ENCODE measurements around the gene NMB. TPM values are rescaled to one million over a fixed set of nuclear protein-coding genes. Genes with fewer than 3 reads are reported as not detected.

Gene NMB
- total and polyA plus RNA-seq, 8 donors: 2.0 to 5.3 (median 4.0) TPM; not detected in 4

- intact Hi-C loops (cut with DNase I; ENCODE audit: low total_unique reads): no loop called here
- peaks cover 0 to 23% (median 16%) of the 10 kb centered on the region in 4 donors for H3K36me3 ChIP-seq
- WGBS, 5 donors: 93 to 98% (median 97%) methylated on average over 10 of the region's 10 CpGs
- H3K27ac ChIP-seq: no peak overlapping the region
- H3K27me3 ChIP-seq: no peaks in the 10 kb centered on the region
- no peak for DNase-seq
- no peak overlapping the region for H3K4me3 ChIP-seq
- H3K4me1 ChIP-seq: peaks cover 5 to 25% (median 16%) of the 10 kb centered on the region in 4 donors
- no peaks in the 10 kb centered on the region for H3K9me3 ChIP-seq
- TF ChIP-seq EP300 (IDR thresholded peaks at IDR 0.05) (no peak), CTCF (IDR thresholded peaks at IDR 0.05) (no peak), POLR2AphosphoS5 (IDR thresholded peaks at IDR 0.05) (no peak), POLR2A (IDR thresholded peaks at IDR 0.05) (no peak)
Observed at GRCh38 chr15:84661001-84661400, 3.0 kb upstream of the NMB start.

GRCh38 chr15:84659904-84660781 is 2.1 kb upstream of the NMB start:
- Histone ChIP-seq H3K27ac (no peak overlapping the region), H3K27me3 (no peaks in the 10 kb centered on the region), H3K36me3 (peaks cover 0 to 15% (median 7%) of the 10 kb centered on the region in 4 donors), H3K9me3 (no peaks in the 10 kb centered on the region), H3K4me3 (no peak overlapping the region), H3K4me1 (peaks cover 9 to 33% (median 22%) of the 10 kb centered on the region in 4 donors)
- WGBS, 5 donors: 72 to 80% (median 79%) methylated on average over 4 of the region's 4 CpGs
- DNase-seq: no peak
- TF ChIP-seq CTCF (IDR thresholded peaks at IDR 0.05) (no peak), POLR2AphosphoS5 (IDR thresholded peaks at IDR 0.05) (no peak), POLR2A (IDR thresholded peaks at IDR 0.05) (no peak), EP300 (IDR thresholded peaks at IDR 0.05) (no peak)
- intact Hi-C loops (cut with DNase I; ENCODE audit: low total_unique reads): loop anchor here (5.0 kb wide), 1 partner anchor 68 kb away; no protein-coding TSS in a partner anchor

- peak overlapping the region; percentile 52 to 73 (median 62) for H3K4me3 ChIP-seq
- peak overlapping the region; percentile 82 to 90 (median 87) for H3K27ac ChIP-seq
- H3K9me3 ChIP-seq: no peaks in the 10 kb centered on the region
- peaks cover 0 to 2% (median 0%) of the 10 kb centered on the region in 4 donors for H3K36me3 ChIP-seq
- no peak for TF ChIP-seq EP300 (IDR thresholded peaks at IDR 0.05)
- no peak for TF ChIP-seq POLR2A (IDR thresholded peaks at IDR 0.05)
- no peak for TF ChIP-seq POLR2AphosphoS5 (IDR thresholded peaks at IDR 0.05)
- no peak for TF ChIP-seq CTCF (IDR thresholded peaks at IDR 0.05)
- 37 to 52% (median 45%) methylated on average over 6 to 7 of the region's 7 CpGs for WGBS, 5 donors
- no peak for DNase-seq
- intact Hi-C loops (cut with DNase I; ENCODE audit: low total_unique reads): loop anchor here (5.0 kb wide), 1 partner anchor 67 kb away; no protein-coding TSS in a partner anchor
- no peaks in the 10 kb centered on the region for H3K27me3 ChIP-seq
- H3K4me1 ChIP-seq: peaks cover 15 to 39% (median 31%) of the 10 kb centered on the region in 4 donors
Observed at GRCh38 chr15:84658788-84659411, 901 bp upstream of the NMB start.

- Histone ChIP-seq H3K27me3 (no peaks in the 10 kb centered on the region), H3K36me3 (peaks cover 0 to under 1% (median under 1%) of the 10 kb centered on the region in 4 donors), H3K27ac (peak overlapping the region; percentile 82 to 90 (median 87)), H3K4me3 (peak overlapping the region; percentile 52 to 73 (median 62)), H3K4me1 (peaks cover 24 to 50% (median 41%) of the 10 kb centered on the region in 4 donors), H3K9me3 (no peaks in the 10 kb centered on the region)
- DNase-seq: no peak
- intact Hi-C loops (cut with DNase I; ENCODE audit: low total_unique reads): loop anchor here (5.0 kb wide), 1 partner anchor 65 kb away; no protein-coding TSS in a partner anchor
- WGBS, 5 donors: 20 to 52% (median 22%) methylated on average over 6 to 17 of the region's 17 CpGs
- TF ChIP-seq EP300 (IDR thresholded peaks at IDR 0.05): no peak
Observed at GRCh38 chr15:84657748-84658079, 285 bp downstream of the NMB start.

Data from stomach (tissue), 9 donors.